HG03039 (cell line): ENCODE measurements around the gene ATN1.
"Not testable (repeated sequence)": the region's sequence is repeated elsewhere in the genome, so short reads cannot be mapped to it uniquely, and the experiment has no call there.

ENCODE experiments used
- ATAC-seq: cut with Tn5 transposase; IDR thresholded peaks from one replicate; pipeline ENCODE4 v1.9.1; 2021; ENCODE audit warnings: mild to moderate bottlenecking, moderate library complexity; ENCODE audit not compliant: unreplicated experiment

The ATN1 gene

GRCh38 chr12:6927379-6928021, at the start of gene ATN1:
Gene ATN1, plus strand, starts transcription at chr12:6927959. Its CDS starts 6,043 bp downstream, at chr12:6934002.
- no peak for ATAC-seq

- not testable (repeated sequence) for ATAC-seq
These were observed 47.9 kb upstream of the ATN1 start for GRCh38 chr12:6879824-6880223.

- no peak for ATAC-seq
These were observed 44.5 kb upstream of the ATN1 start for GRCh38 chr12:6883252-6883651.

GRCh38 chr12:6883683-6884082, 44.1 kb upstream of the ATN1 start:
- no peak for ATAC-seq

GRCh38 chr12:6884539-6884938, 43.2 kb upstream of the ATN1 start:
- no peak for ATAC-seq

GRCh38 chr12:6886206-6886999, 41.4 kb upstream of the ATN1 start:
- not testable (repeated sequence) for ATAC-seq

- no peak for ATAC-seq
These were observed 40.3 kb upstream of the ATN1 start for GRCh38 chr12:6887460-6887859.

GRCh38 chr12:6888360-6888759, 39.4 kb upstream of the ATN1 start:
- ATAC-seq = no peak

- ATAC-seq = not testable (repeated sequence)
These were observed 39.0 kb upstream of the ATN1 start for GRCh38 chr12:6888794-6889193.

GRCh38 chr12:6889775-6890573, 37.8 kb upstream of the ATN1 start:
- ATAC-seq = not testable (repeated sequence)

- ATAC-seq = peak; percentile 89
These were observed 36.7 kb upstream of the ATN1 start for GRCh38 chr12:6890789-6891645.

GRCh38 chr12:6891646-6892001, 36.1 kb upstream of the ATN1 start:
- ATAC-seq = no peak

GRCh38 chr12:6892683-6893082, 35.1 kb upstream of the ATN1 start:
- not testable (repeated sequence) for ATAC-seq

- ATAC-seq = no peak
These were observed 33.4 kb upstream of the ATN1 start for GRCh38 chr12:6894321-6894720.

- no peak for ATAC-seq
These were observed 30.8 kb upstream of the ATN1 start for GRCh38 chr12:6896846-6897435.

GRCh38 chr12:6899427-6899826, 28.3 kb upstream of the ATN1 start:
- no peak for ATAC-seq

- ATAC-seq = no peak
These were observed 27.8 kb upstream of the ATN1 start for GRCh38 chr12:6899837-6900519.

- no peak for ATAC-seq
These were observed 25.3 kb upstream of the ATN1 start for GRCh38 chr12:6902448-6902847.

GRCh38 chr12:6903722-6904121, 24.0 kb upstream of the ATN1 start:
- ATAC-seq = no peak
